Activated CD4-positive, alpha-beta T cell treated with anti-CD3 and anti-CD28 coated beads, Interleukin-2, amount 50 U/mL, for 24 hours (primary cell): Measurements from ENCODE around the gene COL19A1.
A peak's percentile ranks its signal among the peaks of the same experiment; 100 is the strongest.
"Not testable (repeated sequence)": the region's sequence is repeated elsewhere in the genome, so short reads cannot be mapped to it uniquely, and the experiment has no call there.

Source experiments
- DNase-seq, 2 donors: peaks; one replicate each; pipeline ENCODE4 v3.0.0-alpha.2; 2020; ENCODE audit warnings: low read depth in 1 of 2, low spot score in 1 of 2

Gene COL19A1

GRCh38 chr6:69866770-69867638 lies 648 bp downstream of the COL19A1 start:
- DNase-seq: peak; percentile 27

- no peak for DNase-seq
Measured at GRCh38 chr6:69867639-69867976, 1.3 kb downstream of the COL19A1 start.

- no peak for DNase-seq
Measured at GRCh38 chr6:69868252-69868804, 2.0 kb downstream of the COL19A1 start.

GRCh38 chr6:69868961-69869360 lies 2.6 kb downstream of the COL19A1 start:
- no peak for DNase-seq

GRCh38 chr6:69871107-69871506 lies 4.8 kb downstream of the COL19A1 start:
- no peak for DNase-seq

- DNase-seq: no peak
Measured at GRCh38 chr6:69873291-69873690, 6.9 kb downstream of the COL19A1 start.

GRCh38 chr6:69875715-69876114 lies 9.4 kb downstream of the COL19A1 start:
- DNase-seq: no peak

- no peak for DNase-seq
Measured at GRCh38 chr6:69878795-69879194, 12.4 kb downstream of the COL19A1 start.

- no peak for DNase-seq
Measured at GRCh38 chr6:69880601-69881000, 14.2 kb downstream of the COL19A1 start.

GRCh38 chr6:69881322-69882151 lies 15.2 kb downstream of the COL19A1 start:
- no peak for DNase-seq

- DNase-seq: no peak
Measured at GRCh38 chr6:69883551-69883950, 17.2 kb downstream of the COL19A1 start.

GRCh38 chr6:69884231-69884630 lies 17.9 kb downstream of the COL19A1 start:
- no peak for DNase-seq

GRCh38 chr6:69887026-69887425 lies 20.7 kb downstream of the COL19A1 start:
- no peak for DNase-seq

- DNase-seq: no peak
Measured at GRCh38 chr6:69887714-69888345, 21.5 kb downstream of the COL19A1 start.

GRCh38 chr6:69888482-69889233 lies 22.3 kb downstream of the COL19A1 start:
- DNase-seq: no peak

GRCh38 chr6:69889234-69889974 lies 23.0 kb downstream of the COL19A1 start:
- not testable (repeated sequence) for DNase-seq

GRCh38 chr6:69892561-69892960 lies 26.2 kb downstream of the COL19A1 start:
- not testable (repeated sequence) for DNase-seq

GRCh38 chr6:69893266-69893665 lies 26.9 kb downstream of the COL19A1 start:
- not testable (repeated sequence) for DNase-seq

GRCh38 chr6:69894578-69895347 lies 28.4 kb downstream of the COL19A1 start:
- DNase-seq: no peak
